ENCODE data around the gene APOF. TPM values are rescaled to one million over a fixed set of nuclear protein-coding genes. Genes with fewer than 3 reads are reported as not detected.
"Not testable (repeated sequence)": the region's sequence is repeated elsewhere in the genome, so short reads cannot be mapped to it uniquely, and the experiment has no call there.

Gene APOF
- total RNA-seq, 3 donors from 2014 or later (not counting 1 experiment from before 2014, with no cell fraction given): not detected

DNA sequence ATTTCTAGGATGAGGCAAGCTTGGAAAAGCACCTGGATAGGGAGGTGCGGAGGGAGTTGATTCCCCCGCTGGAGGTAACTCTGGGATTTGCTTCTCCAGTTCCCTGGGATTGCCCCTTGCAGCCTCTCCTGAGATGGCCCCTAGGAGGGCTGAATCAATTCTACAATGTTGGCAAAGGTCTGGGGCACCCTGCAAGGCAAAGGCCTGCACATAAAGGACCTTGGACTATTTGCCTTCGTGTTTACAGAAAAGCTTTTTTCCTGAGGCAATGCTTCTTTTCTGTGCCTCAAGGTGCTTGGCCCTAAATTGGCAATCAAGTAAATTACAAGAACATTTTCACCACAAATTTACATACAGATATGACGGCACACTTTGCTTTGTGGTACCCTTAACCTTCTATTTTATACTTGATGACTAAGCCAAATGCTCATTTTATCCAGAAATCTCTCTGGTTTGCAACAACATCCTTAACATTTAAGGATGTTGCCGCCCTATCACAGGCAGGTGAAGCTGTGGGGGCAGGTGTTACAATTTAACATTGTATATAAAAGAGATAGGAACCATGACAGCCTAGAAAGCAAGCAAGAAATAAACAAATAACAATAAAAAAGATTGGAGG, 46.3 kb upstream of the APOF start:
- no peak overlapping the region for H3K27ac Mint-ChIP-seq
- intact Hi-C loops (cut with micrococcal nuclease): no loop called here

DNA sequence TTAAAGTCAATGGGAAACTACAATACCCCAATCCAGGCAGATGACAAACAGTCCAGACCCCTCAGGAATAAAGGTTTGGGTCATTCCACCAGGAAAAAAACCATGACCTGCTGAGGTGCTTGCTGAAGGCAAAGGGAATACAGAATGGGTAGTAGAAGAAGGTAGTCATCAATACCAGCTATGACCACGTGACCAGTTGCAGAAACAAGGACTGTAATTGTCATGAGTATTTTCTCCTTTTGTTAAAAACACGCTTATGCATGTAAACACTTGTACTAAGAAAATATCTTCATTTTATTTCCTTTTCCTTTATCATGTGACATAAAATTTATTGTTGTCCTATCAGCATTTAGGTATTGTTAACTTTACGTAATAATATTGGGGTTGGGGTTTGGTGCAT, 41.6 kb upstream of the APOF start:
- H3K4me1 Mint-ChIP-seq; H3K9me3 ChIP-seq (ENCODE audit: control insufficient read depth, insufficient read depth, low read length); intact Hi-C loops (cut with micrococcal nuclease); H3K9me3 Mint-ChIP-seq; H3K36me3 ChIP-seq (ENCODE audit: control insufficient read depth, insufficient read depth, low read length); H3K27me3 ChIP-seq (ENCODE audit: control insufficient read depth, insufficient read depth, low read length); DNase-seq; H3K36me3 Mint-ChIP-seq; H3K27ac ChIP-seq (ENCODE audit: low read length); H3K27me3 Mint-ChIP-seq (ENCODE audit: low read depth in 2 of 2); ATAC-seq; H3K27ac Mint-ChIP-seq; H3K4me3 ChIP-seq (ENCODE audit: low read length); H3K4me1 ChIP-seq (ENCODE audit: control insufficient read depth, insufficient read depth, low read length); H3K4me3 Mint-ChIP-seq: not testable (repeated sequence)
- 60% methylated on average over 1 of the region's 3 CpGs for WGBS (ENCODE audit: insufficient coverage)

More for the DNA sequence above, 46.3 kb upstream of the APOF start:
- no peaks in the 10 kb centered on the region for H3K36me3 ChIP-seq (ENCODE audit: control insufficient read depth, insufficient read depth, low read length)
- Mint-ChIP-seq H3K27me3 (ENCODE audit: low read depth in 2 of 2) (no peaks in the 10 kb centered on the region), H3K4me3 (no peak overlapping the region), H3K9me3 (no peaks in the 10 kb centered on the region), H3K4me1 (no peaks in the 10 kb centered on the region), H3K36me3 (no peaks in the 10 kb centered on the region)
- 87% methylated on average over 4 of the region's 5 CpGs for WGBS (ENCODE audit: insufficient coverage)
- no peaks in the 10 kb centered on the region for H3K27me3 ChIP-seq (ENCODE audit: control insufficient read depth, insufficient read depth, low read length)
- H3K27ac ChIP-seq (ENCODE audit: low read length): no peak overlapping the region
- no peak for ATAC-seq
- no peak for DNase-seq
- H3K9me3 ChIP-seq (ENCODE audit: control insufficient read depth, insufficient read depth, low read length): no peaks in the 10 kb centered on the region
- TF ChIP-seq, protein P1, sequence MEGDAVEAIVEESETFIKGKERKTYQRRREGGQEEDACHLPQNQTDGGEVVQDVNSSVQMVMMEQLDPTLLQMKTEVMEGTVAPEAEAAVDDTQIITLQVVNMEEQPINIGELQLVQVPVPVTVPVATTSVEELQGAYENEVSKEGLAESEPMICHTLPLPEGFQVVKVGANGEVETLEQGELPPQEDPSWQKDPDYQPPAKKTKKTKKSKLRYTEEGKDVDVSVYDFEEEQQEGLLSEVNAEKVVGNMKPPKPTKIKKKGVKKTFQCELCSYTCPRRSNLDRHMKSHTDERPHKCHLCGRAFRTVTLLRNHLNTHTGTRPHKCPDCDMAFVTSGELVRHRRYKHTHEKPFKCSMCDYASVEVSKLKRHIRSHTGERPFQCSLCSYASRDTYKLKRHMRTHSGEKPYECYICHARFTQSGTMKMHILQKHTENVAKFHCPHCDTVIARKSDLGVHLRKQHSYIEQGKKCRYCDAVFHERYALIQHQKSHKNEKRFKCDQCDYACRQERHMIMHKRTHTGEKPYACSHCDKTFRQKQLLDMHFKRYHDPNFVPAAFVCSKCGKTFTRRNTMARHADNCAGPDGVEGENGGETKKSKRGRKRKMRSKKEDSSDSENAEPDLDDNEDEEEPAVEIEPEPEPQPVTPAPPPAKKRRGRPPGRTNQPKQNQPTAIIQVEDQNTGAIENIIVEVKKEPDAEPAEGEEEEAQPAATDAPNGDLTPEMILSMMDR (IDR thresholded peaks at IDR 0.05): no peak
- no peaks in the 10 kb centered on the region for H3K4me1 ChIP-seq (ENCODE audit: control insufficient read depth, insufficient read depth, low read length)
- H3K4me3 ChIP-seq (ENCODE audit: low read length): no peak overlapping the region

DNA sequence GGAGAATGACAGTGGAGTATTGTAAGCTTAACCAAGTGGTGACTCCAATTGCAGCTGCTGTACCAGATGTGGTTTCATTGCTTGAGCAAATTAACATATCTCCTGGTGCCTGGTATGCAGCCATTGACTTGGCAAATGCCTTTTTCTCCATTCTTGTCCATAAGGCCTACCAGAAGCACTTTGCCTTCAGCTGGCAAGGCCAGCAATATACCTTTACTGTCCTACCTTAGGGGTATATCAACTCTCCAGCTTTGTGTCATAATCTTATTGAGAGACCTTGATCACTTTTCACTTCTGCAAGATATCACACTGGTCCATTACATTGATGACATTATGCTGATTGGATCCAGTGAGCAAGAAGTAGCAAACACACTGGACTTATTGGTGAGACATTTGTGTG, 39.0 kb upstream of the APOF start:
- H3K4me3 Mint-ChIP-seq; H3K4me3 ChIP-seq (ENCODE audit: low read length); DNase-seq; H3K27ac ChIP-seq (ENCODE audit: low read length); H3K27me3 Mint-ChIP-seq (ENCODE audit: low read depth in 2 of 2); H3K9me3 ChIP-seq (ENCODE audit: control insufficient read depth, insufficient read depth, low read length); H3K36me3 ChIP-seq (ENCODE audit: control insufficient read depth, insufficient read depth, low read length); H3K4me1 ChIP-seq (ENCODE audit: control insufficient read depth, insufficient read depth, low read length); H3K4me1 Mint-ChIP-seq; H3K27me3 ChIP-seq (ENCODE audit: control insufficient read depth, insufficient read depth, low read length); H3K9me3 Mint-ChIP-seq; intact Hi-C loops (cut with micrococcal nuclease); ATAC-seq; H3K27ac Mint-ChIP-seq; H3K36me3 Mint-ChIP-seq: not testable (repeated sequence)

DNA sequence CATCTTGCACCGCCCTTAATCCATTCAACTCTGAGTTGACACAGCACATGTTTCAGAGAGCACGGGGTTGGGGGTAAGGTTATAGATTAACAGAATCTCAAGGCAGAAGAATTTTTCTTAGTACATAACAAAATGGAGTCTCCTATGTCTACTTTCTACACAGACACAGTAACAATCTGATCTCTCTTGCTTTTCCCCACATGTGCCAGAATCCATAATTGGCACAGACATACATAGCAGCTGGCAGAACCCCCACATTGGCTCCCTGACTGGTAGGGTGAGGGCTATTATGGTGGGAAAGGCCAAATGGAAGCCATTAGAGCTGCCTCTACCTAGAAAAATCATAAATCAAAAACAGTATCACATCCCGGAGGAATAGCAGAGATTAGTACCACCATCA, 38.5 kb upstream of the APOF start:
- H3K36me3 ChIP-seq (ENCODE audit: control insufficient read depth, insufficient read depth, low read length); H3K4me1 ChIP-seq (ENCODE audit: control insufficient read depth, insufficient read depth, low read length); H3K36me3 Mint-ChIP-seq; H3K4me1 Mint-ChIP-seq; intact Hi-C loops (cut with micrococcal nuclease); H3K27me3 ChIP-seq (ENCODE audit: control insufficient read depth, insufficient read depth, low read length); H3K4me3 ChIP-seq (ENCODE audit: low read length); H3K9me3 ChIP-seq (ENCODE audit: control insufficient read depth, insufficient read depth, low read length); H3K27ac Mint-ChIP-seq; DNase-seq; ATAC-seq; H3K4me3 Mint-ChIP-seq; H3K27ac ChIP-seq (ENCODE audit: low read length); H3K27me3 Mint-ChIP-seq (ENCODE audit: low read depth in 2 of 2); H3K9me3 Mint-ChIP-seq: not testable (repeated sequence)
- WGBS (ENCODE audit: insufficient coverage): 100% methylated on average over 1 of the region's 3 CpGs

DNA sequence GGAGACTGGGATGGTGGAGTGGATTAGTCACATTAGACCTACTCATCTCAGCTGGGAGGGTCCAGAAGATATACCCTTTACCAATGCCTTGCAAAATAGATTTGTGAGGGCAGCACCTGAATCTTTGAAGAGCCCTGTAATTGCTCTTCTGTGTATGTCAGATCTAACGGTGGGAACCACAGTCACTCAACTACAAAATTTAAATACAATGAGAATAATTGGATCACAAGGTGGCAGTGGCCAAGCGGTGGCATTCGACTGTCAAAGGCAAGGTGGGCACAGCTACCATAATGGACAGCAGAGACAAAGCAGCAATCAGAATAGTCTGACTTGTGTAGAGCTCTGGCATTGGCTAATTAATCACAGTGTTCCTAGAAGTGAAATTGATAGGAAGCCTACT, 36.8 kb upstream of the APOF start:
- not testable (repeated sequence) for H3K9me3 Mint-ChIP-seq

More for the DNA sequence above, 36.8 kb upstream of the APOF start:
- H3K36me3 Mint-ChIP-seq; H3K4me3 Mint-ChIP-seq; H3K27me3 ChIP-seq (ENCODE audit: control insufficient read depth, insufficient read depth, low read length); H3K4me1 Mint-ChIP-seq; DNase-seq; H3K27me3 Mint-ChIP-seq (ENCODE audit: low read depth in 2 of 2); H3K9me3 ChIP-seq (ENCODE audit: control insufficient read depth, insufficient read depth, low read length); H3K27ac Mint-ChIP-seq; H3K36me3 ChIP-seq (ENCODE audit: control insufficient read depth, insufficient read depth, low read length); H3K27ac ChIP-seq (ENCODE audit: low read length); H3K4me3 ChIP-seq (ENCODE audit: low read length); ATAC-seq; intact Hi-C loops (cut with micrococcal nuclease); H3K4me1 ChIP-seq (ENCODE audit: control insufficient read depth, insufficient read depth, low read length): not testable (repeated sequence)
- WGBS (ENCODE audit: insufficient coverage): 90% methylated on average over 3 of the region's 3 CpGs

Measured in natural killer cell (primary cell).